Measurements from ENCODE around the gene BIN1. TPM values are rescaled to one million over a fixed set of nuclear protein-coding genes. Genes with fewer than 3 reads are reported as not detected.

Gene BIN1
- polyA plus RNA-seq, 1 of the 3 experiments (the other 2 are of a cell fraction): 40.3 TPM

DNA sequence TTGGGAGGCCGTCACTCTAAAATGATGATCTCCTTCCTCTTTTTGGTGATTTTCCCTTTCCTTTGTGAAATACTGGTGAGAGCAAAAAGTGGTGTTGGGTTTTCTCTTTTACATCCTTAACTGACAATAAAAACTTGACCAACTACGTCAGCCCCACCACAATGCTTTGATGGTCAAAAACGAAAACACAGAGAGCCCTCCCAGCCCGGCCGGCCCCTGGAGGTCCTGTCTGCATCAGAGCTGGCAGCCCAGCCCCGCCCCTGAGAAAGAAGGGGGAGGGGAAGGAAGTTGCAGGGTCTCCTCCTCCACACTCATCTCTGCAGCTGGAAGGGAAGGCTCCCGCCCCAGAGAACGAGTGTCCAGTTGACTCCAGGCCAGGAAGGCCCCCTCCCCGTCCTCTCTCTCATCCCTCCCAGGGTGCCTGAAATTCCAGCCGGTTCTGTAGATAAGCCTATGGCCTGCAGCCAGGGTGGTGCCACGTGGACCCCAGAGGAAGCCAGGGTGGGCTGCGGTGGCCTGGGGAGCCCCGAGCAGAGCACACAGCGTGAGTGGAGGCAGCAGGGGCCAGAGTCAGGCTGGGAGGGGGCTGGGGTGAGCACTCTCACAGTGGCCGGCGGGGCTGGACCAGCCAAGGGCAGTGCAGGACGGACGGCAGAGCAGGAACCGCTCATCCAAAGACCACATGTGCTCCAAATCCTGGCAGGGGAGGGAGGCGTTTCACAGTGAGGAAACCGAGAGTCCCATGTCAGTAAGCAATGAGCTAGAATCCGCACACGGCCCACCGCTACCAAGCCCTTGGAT, 19.8 kb downstream of the BIN1 start (continued):
- peak; percentile 53; the same call in 1 of the 2 replicates for TF ChIP-seq MXI1 (IDR thresholded peaks at IDR 0.05; ENCODE audit: low read depth, low read length)

- Histone ChIP-seq H3K27ac (ENCODE audit: low read depth in 2 of 2, low read length in 1 of 2) (no peak overlapping the region), H3K9me3 (no peaks in the 10 kb centered on the region), H3K4me2 (no peak overlapping the region), H2AFZ (ENCODE audit: low read depth) (no peak overlapping the region), H3K27me3 (ENCODE audit: insufficient read depth) (no peaks in the 10 kb centered on the region), H3K4me3 (ENCODE audit: low read depth in 2 of 2, low read length in 1 of 2) (no peak overlapping the region), H3K4me1 (ENCODE audit: control insufficient read depth in 1 of 2, insufficient read depth in 2 of 2, low read depth in 1 of 2, low read length in 1 of 2) (peaks cover 12 to 47% of the 10 kb centered on the region in 2 experiments; a peak in 2 of 4 replicates), H4K20me1 (ENCODE audit: insufficient read depth) (0 out of 2 replicates have a peak, but pooled peaks cover 10% of the 10 kb centered on the region), H3K9ac (no peak overlapping the region), H3K36me3 (replicated peaks in 1 of 2; ENCODE audit: control insufficient read depth in 1 of 2, insufficient read depth in 2 of 2, low read length in 1 of 2) (no peaks in the 10 kb centered on the region), H3K79me2 (ENCODE audit: insufficient read depth) (no peaks in the 10 kb centered on the region; the same call in none of the 2 replicates), H3F3A (replicated peaks; ENCODE audit: insufficient read depth) (peaks cover 4% of the 10 kb centered on the region), H3K9me2 (no peaks in the 10 kb centered on the region)
- TF ChIP-seq RAD21 (IDR thresholded peaks at IDR 0.05; ENCODE audit: low read length) (no peak), PBX3 (IDR thresholded peaks at IDR 0.05) (no peak), FOXJ3 (CRISPR knock-in tag; IDR thresholded peaks at IDR 0.05) (no peak), RXRA (IDR thresholded peaks at IDR 0.05; ENCODE audit: borderline replicate concordance, low read depth) (no peak), YY1 (IDR thresholded peaks at IDR 0.05; ENCODE audit: low read depth) (no peak), EP300 (IDR thresholded peaks at IDR 0.05; ENCODE audit: borderline replicate concordance in 1 of 2, low read depth in 1 of 2, low read length in 1 of 2) (no peak), POLR2AphosphoS5 (IDR thresholded peaks at IDR 0.05; ENCODE audit: low read depth, low read length) (no peak), CHD2 (IDR thresholded peaks at IDR 0.05; ENCODE audit: low read length, partially characterized antibody) (no peak), GABPA (IDR thresholded peaks at IDR 0.05; ENCODE audit: low read depth) (no peak), TCF12 (IDR thresholded peaks at IDR 0.05) (no peak), TAF1 (IDR thresholded peaks at IDR 0.05; ENCODE audit: borderline replicate concordance, low read depth, low read length) (no peak)
- TF ChIP-seq, protein P1, sequence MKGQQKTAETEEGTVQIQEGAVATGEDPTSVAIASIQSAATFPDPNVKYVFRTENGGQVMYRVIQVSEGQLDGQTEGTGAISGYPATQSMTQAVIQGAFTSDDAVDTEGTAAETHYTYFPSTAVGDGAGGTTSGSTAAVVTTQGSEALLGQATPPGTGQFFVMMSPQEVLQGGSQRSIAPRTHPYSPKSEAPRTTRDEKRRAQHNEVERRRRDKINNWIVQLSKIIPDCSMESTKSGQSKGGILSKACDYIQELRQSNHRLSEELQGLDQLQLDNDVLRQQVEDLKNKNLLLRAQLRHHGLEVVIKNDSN (IDR thresholded peaks at IDR 0.05; ENCODE audit: borderline replicate concordance, low read depth): no peak
- CTCF ChIA-PET: interaction anchor here (1.0 to 2.5 kb wide), 3 partner anchors 13 to 22 kb away, joined by 3 to 10 read pairs (median 4); partner anchors contain the start of gene BIN1
- POLR2A ChIA-PET: no interaction called here
- 94% methylated on average over 9 of the region's 9 CpGs for WGBS (ENCODE audit: low lambda C conversion rate)
- DNase-seq: no peak
Observed at GRCh38 chr2:127085317-127085681, 21.7 kb downstream of the BIN1 start.
